ENCODE data around the gene NRCAM.
"Not testable (repeated sequence)": the region's sequence is repeated elsewhere in the genome, so short reads cannot be mapped to it uniquely, and the experiment has no call there.

Gene NRCAM

DNA sequence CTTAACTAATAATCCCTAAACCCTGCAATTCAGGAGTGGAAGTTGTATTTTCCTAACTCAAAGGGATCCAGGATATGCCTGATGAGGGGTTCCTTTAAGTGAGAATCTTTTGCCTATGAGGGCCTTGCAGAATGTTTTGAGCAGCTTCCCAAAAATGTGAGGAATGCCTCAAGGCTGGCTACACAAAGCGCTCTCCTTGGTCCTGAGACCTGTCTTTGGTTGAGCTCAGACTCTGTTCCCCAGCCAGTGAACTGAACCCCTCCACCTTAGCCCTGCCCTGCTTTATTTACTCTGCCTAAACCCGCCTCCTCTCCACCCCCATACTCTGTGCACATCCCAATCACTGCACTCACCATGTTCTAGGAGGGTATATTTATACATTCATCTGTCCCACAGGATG, 108.6 kb downstream of the NRCAM start:
- Mint-ChIP-seq H3K27me3 (peaks cover 1% of the 10 kb centered on the region), H3K9me3 (no peaks in the 10 kb centered on the region), H3K4me3 (no peak overlapping the region), H3K36me3 (ENCODE audit: low read depth) (no peaks in the 10 kb centered on the region), H3K4me1 (ENCODE audit: low read depth) (no peaks in the 10 kb centered on the region), H3K27ac (no peak overlapping the region)
- intact Hi-C loops (cut with micrococcal nuclease): no loop called here

DNA sequence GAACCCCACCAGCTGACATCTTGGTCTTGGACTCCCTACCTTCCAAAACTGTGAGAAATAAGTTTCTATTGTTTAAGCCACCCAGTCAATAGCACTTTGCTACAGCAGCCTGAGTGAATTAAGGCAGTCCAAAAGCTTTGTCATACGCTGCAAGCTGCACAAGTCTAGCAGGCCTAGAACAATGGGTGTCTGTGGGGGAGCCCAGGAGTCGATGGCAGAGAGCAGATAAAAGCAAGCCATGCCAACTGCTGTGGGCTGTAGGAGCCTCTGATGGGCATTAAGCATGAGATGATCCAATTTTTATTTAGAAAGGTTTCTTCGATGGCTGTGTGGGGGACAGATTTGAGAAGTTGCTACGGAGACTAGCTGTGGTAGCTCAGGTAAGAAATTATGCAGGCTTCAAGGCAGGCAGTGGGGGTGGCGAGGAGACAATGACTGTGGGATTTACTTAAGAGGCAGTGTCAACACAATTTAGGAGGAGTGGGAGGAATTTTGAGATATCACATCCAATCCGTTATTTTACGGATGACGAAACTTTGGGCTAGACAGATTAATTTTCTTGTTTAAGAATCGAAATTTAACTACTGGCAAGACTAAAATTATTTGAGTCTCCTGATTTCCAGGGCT, 110.4 kb downstream of the NRCAM start:
- H3K27ac Mint-ChIP-seq: no peak overlapping the region
- no peaks in the 10 kb centered on the region for H3K4me1 Mint-ChIP-seq (ENCODE audit: low read depth)
- no peaks in the 10 kb centered on the region for H3K36me3 Mint-ChIP-seq (ENCODE audit: low read depth)
- no peak overlapping the region for H3K4me3 Mint-ChIP-seq
- no peaks in the 10 kb centered on the region for H3K9me3 Mint-ChIP-seq
- H3K27me3 Mint-ChIP-seq: peaks cover 1% of the 10 kb centered on the region
- intact Hi-C loops (cut with micrococcal nuclease): no loop called here

DNA sequence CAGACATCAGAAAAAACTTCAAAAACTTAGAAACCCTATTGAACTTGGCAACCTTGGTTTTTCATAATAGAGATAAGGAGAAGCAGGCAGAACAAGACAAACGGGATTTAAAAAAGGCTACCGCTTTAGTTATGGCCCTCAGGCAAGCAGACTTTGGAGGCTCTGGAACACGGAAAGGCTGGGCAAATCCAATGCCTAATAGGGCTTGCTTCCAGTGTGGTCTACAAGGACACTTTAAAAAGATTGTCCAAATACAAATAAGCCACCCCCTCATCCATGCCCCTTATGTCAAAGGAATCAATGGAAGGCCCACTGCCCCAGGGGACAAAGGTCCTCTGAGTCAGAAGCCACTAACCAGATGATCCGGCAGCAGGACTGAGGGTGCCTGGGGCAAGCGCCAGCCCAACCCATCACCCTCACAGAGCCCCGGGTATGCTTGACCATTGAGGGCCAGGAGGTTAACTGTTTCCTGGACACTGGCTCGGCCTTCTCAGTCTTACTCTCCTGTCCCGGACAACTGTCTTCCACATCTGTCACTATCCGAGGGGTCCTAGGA, 115.3 kb downstream of the NRCAM start:
- no peak overlapping the region for H3K4me3 Mint-ChIP-seq
- no peaks in the 10 kb centered on the region for H3K9me3 Mint-ChIP-seq
- H3K36me3 Mint-ChIP-seq (ENCODE audit: low read depth): no peaks in the 10 kb centered on the region
- no peaks in the 10 kb centered on the region for H3K4me1 Mint-ChIP-seq (ENCODE audit: low read depth)
- intact Hi-C loops (cut with micrococcal nuclease): no loop called here
- no peak overlapping the region for H3K27ac Mint-ChIP-seq
- no peaks in the 10 kb centered on the region for H3K27me3 Mint-ChIP-seq

DNA sequence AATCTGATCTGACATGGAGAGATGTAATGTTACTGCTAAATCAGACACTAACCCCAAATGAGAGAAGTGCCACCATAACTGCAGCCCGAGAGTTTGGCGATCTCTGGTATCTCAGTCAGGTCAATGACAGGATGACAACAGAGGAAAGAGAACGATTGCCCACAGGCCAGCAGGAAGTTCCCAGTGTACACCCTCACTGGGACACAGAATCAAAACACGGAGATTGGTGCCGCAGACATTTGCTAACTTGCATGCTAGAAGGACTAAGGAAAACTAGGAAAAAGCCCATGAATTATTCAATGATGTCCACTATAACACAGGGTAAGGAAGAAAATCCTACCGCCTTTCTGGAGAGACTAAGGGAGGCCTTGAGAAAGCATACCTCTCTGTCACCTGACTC, 115.8 kb downstream of the NRCAM start:
- H3K36me3 Mint-ChIP-seq (ENCODE audit: low read depth); H3K4me1 Mint-ChIP-seq (ENCODE audit: low read depth); H3K27ac Mint-ChIP-seq; H3K9me3 Mint-ChIP-seq; intact Hi-C loops (cut with micrococcal nuclease); H3K4me3 Mint-ChIP-seq; H3K27me3 Mint-ChIP-seq: not testable (repeated sequence)

DNA sequence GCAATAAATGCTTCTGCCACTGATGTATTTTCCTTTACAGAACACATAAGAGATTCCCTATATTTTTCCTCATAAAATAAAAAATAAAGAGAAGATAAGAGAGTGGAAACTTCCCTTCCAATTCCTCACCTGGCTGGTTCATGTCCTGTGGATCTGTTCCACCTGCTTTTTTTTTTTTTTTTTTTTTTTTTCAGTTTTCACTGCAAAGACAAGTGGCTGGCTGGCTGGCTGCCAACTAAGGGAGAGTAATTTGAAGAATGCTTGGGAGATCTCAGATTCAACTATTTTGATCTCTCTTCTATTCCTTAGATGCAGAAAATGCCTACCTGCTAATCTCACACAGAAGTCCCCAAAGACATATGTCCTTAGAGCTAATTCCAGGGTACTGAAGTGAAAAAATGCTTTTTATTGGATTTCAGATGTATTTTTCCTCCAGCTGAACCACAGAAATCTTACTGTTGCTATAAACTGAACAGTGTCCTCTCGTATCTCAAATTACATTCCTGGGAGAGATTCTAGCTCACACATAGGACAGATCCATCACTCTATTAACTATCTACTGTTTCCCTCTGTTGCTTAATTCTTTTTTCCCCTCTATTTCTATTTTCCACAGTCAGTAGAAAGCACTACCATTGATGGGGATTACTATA, 120.8 kb downstream of the NRCAM start:
- Mint-ChIP-seq H3K27ac (no peak overlapping the region), H3K4me1 (ENCODE audit: low read depth) (no peaks in the 10 kb centered on the region), H3K9me3 (no peaks in the 10 kb centered on the region), H3K36me3 (ENCODE audit: low read depth) (no peaks in the 10 kb centered on the region), H3K4me3 (no peak overlapping the region), H3K27me3 (no peaks in the 10 kb centered on the region)
- intact Hi-C loops (cut with micrococcal nuclease): no loop called here

DNA sequence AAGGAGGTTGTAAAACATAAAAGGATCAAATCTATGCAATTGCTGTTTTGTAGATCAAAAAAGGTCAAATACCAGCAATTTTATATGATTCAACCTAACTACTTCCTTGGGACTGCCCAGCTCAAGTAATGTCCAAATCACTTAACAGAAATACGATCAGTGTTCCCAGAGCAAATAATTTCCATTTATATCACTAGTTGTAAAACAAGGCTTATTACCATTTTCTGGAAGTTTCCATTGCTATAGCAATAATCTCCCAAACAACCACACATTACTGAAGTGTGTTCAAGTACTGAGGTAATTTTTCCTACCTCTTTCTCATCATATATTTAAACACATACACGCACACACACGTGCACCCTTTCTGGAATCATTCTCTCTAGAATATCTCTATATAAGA, 123.3 kb downstream of the NRCAM start:
- intact Hi-C loops (cut with micrococcal nuclease): no loop called here
- no peaks in the 10 kb centered on the region for H3K27me3 Mint-ChIP-seq
- H3K36me3 Mint-ChIP-seq (ENCODE audit: low read depth): no peaks in the 10 kb centered on the region
- no peaks in the 10 kb centered on the region for H3K9me3 Mint-ChIP-seq
- no peak overlapping the region for H3K27ac Mint-ChIP-seq
- H3K4me3 Mint-ChIP-seq: no peak overlapping the region
- no peaks in the 10 kb centered on the region for H3K4me1 Mint-ChIP-seq (ENCODE audit: low read depth)

DNA sequence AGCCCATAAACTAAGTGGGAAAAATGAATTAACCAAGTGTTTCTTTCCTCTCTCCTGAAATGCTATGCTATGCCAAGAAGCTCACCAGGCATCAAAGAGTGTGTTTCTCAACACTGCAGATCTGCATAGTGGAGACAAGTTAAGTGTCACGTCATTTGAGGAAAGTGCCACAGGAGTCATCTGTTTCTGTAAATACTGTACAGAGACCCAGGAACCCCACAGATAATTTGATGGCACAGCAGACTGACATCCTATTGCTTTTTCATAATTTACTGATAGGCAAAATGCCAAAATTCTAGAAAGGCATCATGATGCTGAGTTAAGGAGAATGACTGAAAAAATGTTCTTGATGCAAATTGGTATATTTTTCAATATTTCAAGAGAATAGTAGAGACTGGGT, 124.3 kb downstream of the NRCAM start:
- H3K27ac Mint-ChIP-seq: no peak overlapping the region
- H3K36me3 Mint-ChIP-seq (ENCODE audit: low read depth): no peaks in the 10 kb centered on the region
- H3K27me3 Mint-ChIP-seq: no peaks in the 10 kb centered on the region
- intact Hi-C loops (cut with micrococcal nuclease): no loop called here
- H3K4me3 Mint-ChIP-seq: no peak overlapping the region
- no peaks in the 10 kb centered on the region for H3K9me3 Mint-ChIP-seq
- no peaks in the 10 kb centered on the region for H3K4me1 Mint-ChIP-seq (ENCODE audit: low read depth)

DNA sequence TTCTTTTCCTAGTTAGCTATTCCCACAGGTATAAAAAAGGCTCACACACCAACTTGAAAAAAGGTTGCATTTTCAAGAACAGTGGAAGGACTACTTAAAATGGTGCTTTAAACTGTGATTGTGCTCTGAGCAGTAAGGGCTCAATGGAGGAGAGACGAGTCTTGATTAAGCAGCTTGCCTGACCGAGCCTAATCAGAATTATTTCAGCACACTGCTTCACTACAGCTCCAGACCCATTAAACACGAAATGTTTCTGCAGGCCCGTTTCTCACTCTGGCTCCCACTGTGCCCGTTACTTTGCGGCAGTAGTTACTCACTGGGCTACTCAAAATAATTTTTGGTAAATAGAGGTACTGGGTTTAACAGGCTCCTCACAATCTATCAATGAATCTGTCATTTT, 126.0 kb downstream of the NRCAM start:
- intact Hi-C loops (cut with micrococcal nuclease): no loop called here
- H3K27me3 Mint-ChIP-seq: no peaks in the 10 kb centered on the region
- no peaks in the 10 kb centered on the region for H3K36me3 Mint-ChIP-seq (ENCODE audit: low read depth)
- no peaks in the 10 kb centered on the region for H3K9me3 Mint-ChIP-seq
- no peak overlapping the region for H3K4me3 Mint-ChIP-seq
- H3K4me1 Mint-ChIP-seq (ENCODE audit: low read depth): no peaks in the 10 kb centered on the region
- no peak overlapping the region for H3K27ac Mint-ChIP-seq

DNA sequence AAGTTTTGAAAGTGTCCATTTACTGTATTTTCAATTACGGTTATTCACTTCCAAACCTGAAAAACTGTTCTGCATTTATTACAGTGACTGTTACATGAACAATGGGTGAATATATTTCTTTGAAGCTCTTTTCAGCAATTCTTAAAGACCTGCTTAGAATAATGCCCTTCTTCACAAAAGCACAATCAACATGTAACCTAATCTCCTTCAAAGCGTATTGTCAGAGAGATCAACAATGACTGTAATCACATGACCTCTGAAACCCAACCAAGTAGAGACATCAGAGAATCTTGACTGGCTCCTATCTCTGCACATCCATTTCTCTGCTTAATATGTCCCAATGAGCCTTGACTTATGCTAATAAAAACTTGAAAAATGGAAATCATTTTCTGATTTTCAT, 126.7 kb downstream of the NRCAM start:
- no peak overlapping the region for H3K27ac Mint-ChIP-seq
- no peaks in the 10 kb centered on the region for H3K36me3 Mint-ChIP-seq (ENCODE audit: low read depth)
- H3K4me3 Mint-ChIP-seq: no peak overlapping the region
- no peaks in the 10 kb centered on the region for H3K27me3 Mint-ChIP-seq
- intact Hi-C loops (cut with micrococcal nuclease): no loop called here
- H3K4me1 Mint-ChIP-seq (ENCODE audit: low read depth): no peaks in the 10 kb centered on the region
- no peaks in the 10 kb centered on the region for H3K9me3 Mint-ChIP-seq

DNA sequence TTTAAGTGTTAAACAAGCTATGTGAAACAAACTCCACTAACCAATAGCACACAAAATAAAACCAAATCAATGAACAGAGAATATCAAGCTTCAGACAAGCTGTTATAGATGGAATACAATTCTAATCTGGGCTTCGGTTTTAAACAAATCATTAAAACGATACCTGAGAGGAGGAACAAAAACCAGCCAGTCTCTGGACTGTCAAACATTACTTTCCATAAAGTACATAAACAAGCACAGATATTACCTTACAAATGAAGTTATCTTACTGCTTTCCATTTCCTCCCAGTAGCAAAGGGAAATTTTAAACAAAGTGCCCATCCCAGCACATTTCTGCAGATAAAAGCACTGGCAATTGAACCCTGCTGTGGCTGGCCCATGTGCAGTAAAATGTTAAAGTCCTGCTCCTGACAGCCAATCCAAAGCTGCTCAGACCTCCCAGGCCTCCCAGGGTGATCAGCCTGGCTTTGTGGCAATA, 128.0 kb downstream of the NRCAM start:
- H3K36me3 Mint-ChIP-seq (ENCODE audit: low read depth): no peaks in the 10 kb centered on the region
- no peaks in the 10 kb centered on the region for H3K4me1 Mint-ChIP-seq (ENCODE audit: low read depth)
- H3K4me3 Mint-ChIP-seq: no peak overlapping the region
- no peaks in the 10 kb centered on the region for H3K9me3 Mint-ChIP-seq
- H3K27ac Mint-ChIP-seq: no peak overlapping the region
- H3K27me3 Mint-ChIP-seq: no peaks in the 10 kb centered on the region
- intact Hi-C loops (cut with micrococcal nuclease): no loop called here

DNA sequence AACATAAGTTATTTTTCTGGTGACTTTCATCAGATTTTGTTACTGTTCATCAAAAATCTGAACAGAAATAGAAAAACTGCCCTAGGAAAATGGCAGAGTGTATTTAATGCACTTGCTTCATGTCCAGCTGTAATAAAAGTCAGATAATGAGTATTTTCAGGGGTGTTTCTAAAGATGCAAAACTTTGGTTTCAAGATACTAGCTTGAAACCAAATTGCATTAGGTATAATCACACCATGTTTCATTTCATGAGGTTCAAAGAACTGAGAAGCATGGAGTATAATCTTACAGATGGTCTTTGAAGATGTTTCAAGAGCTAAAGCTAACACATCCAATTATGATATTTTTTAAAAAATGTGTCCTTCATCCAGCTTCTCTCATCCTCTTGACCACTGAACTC, 128.9 kb downstream of the NRCAM start:
- no peak overlapping the region for H3K27ac Mint-ChIP-seq
- no peak overlapping the region for H3K4me3 Mint-ChIP-seq
- no peaks in the 10 kb centered on the region for H3K27me3 Mint-ChIP-seq

DNA sequence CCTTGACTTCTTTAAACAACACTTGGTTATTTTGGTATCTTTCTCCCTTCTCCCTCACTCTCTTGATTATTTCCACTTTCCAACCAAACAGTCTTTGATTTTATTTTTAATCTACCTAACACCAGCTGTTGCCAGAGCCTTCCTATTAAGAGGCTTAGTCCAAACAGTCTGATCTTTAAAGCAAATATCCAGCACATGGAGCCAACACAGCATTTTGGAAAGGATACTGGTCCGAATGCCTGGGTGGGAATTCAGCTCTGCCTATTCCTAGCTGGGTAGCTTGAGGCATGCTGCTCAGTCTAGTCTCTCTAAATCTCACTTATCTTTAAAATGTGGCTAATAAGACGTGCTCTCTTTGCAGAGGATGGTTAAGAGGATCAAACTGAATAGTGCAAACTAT, 129.3 kb downstream of the NRCAM start:
- Mint-ChIP-seq H3K36me3 (ENCODE audit: low read depth) (no peaks in the 10 kb centered on the region), H3K9me3 (no peaks in the 10 kb centered on the region), H3K4me3 (no peak overlapping the region), H3K4me1 (ENCODE audit: low read depth) (no peaks in the 10 kb centered on the region), H3K27me3 (no peaks in the 10 kb centered on the region), H3K27ac (no peak overlapping the region)
- intact Hi-C loops (cut with micrococcal nuclease): no loop called here

More for the DNA sequence above, 128.9 kb downstream of the NRCAM start:
- H3K36me3 Mint-ChIP-seq (ENCODE audit: low read depth): no peaks in the 10 kb centered on the region
- intact Hi-C loops (cut with micrococcal nuclease): no loop called here
- no peaks in the 10 kb centered on the region for H3K4me1 Mint-ChIP-seq (ENCODE audit: low read depth)
- H3K9me3 Mint-ChIP-seq: no peaks in the 10 kb centered on the region

DNA sequence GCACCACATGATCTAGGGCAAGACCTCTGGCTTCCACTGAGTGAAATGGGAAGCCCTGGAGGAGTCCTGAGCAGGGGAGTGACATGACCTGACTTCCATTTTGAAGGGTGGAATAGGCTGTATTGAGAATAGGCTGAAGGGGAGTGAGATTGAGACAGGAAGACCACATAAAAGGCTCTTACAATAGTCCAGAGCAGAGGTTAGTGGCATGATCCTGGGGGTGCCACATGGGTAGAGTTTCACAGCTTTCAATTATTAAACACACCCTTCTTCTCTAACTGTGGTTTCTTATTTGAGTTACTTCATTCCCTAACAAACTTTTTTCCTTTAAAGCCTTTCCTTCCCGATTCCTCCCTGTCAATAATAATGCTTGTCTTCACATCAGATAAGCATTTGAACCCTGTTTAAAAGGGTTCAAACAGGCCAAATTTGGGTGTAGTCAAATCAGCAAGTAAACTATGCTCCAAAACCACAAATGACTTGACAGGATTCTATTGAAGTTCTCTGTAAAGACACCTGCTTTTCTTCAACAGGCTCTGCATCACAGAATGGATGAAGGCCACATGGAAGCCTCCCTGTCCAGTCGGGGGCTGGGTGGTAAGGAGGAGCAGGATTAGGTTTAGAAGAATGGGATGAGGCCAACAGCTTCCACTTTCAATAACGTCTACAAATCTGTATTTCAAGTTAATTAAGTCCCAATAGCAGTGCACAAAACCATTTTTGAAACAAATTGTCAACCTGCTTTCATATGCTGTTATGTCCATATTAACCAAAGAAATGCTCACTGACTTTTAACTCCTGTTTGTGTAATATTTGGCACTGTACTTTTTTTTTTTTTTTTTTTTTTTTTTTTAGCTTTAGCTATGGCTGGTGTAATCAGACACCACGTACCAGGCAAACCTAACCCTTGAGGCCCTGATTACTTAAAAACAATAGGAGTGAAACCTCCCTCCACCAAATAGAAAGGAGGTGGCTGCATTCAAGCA, 131.9 kb downstream of the NRCAM start:
- intact Hi-C loops (cut with micrococcal nuclease): no loop called here
- Mint-ChIP-seq H3K4me1 (ENCODE audit: low read depth) (no peaks in the 10 kb centered on the region), H3K27ac (no peak overlapping the region), H3K36me3 (ENCODE audit: low read depth) (no peaks in the 10 kb centered on the region), H3K27me3 (no peaks in the 10 kb centered on the region), H3K4me3 (no peak overlapping the region), H3K9me3 (no peaks in the 10 kb centered on the region)

All from dendritic cell treated with granulocyte-macrophage colony-stimulating factor and Interleukin-4, amounts not matched to agents 40 ng/mL and 50 ng/mL, for 4 days (primary cell).